NCI-H128 (cell line): ENCODE measurements around the gene PROK2.

Experiments used
- DNase-seq: peaks from one replicate; lab custom pipeline; 2025; ENCODE audit not compliant: unreplicated experiment; lab: John Stamatoyannopoulos, UW

The PROK2 gene

DNA sequence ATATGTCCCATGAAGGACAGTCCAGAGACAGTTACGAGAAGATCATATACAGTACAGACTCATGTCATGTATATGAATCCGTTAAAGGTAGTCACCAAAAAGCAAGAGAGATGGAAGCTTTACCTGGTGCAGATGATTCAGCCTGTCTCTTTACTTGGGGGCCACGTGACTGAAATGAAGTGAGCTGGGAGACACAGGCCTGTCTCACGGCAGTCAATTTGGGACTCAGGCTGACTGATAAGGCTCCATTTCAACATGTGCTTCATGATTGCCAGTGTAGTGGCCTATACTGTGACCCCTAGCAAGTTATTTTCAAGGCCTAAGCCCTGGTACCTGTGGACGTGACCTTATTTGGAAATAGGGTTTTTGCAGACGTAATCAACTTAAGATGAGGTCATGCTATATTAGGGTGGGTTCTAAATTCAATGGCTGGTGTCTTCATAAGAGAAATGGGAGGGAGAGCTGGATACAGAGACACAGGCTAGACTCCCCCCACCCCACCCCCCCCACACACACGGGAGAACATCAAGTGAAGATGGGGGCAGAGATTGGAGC, 3.0 kb upstream of the PROK2 start:
- DNase-seq, result no peak

DNA sequence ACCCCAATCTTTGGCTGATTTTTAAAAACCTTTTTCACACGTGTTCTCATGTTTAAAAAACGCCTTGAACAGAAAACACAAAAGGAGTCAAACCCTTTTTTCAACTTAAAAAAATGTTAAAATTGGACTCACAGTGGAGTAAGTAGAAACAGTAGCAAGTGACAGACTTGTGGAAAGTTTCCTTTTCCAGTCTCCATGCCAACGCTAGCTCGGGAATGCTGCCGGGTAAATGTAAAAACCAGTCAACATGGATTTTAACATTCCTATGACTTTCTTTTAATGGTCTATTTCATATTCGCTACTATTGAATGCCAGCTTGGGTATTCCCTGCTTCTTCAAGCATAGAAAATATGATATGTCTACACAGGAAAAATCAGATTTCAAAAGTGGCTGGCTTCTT, 1.6 kb upstream of the PROK2 start:
- no peak for DNase-seq

- DNase-seq, result no peak
Observed at GRCh38 chr3:71786217-71786549, 1.2 kb upstream of the PROK2 start.

GRCh38 chr3:71785532-71786216, 726 bp upstream of the PROK2 start:
- DNase-seq, result no peak

GRCh38 chr3:71784201-71784913, 591 bp downstream of the PROK2 start:
- DNase-seq, result no peak

DNA sequence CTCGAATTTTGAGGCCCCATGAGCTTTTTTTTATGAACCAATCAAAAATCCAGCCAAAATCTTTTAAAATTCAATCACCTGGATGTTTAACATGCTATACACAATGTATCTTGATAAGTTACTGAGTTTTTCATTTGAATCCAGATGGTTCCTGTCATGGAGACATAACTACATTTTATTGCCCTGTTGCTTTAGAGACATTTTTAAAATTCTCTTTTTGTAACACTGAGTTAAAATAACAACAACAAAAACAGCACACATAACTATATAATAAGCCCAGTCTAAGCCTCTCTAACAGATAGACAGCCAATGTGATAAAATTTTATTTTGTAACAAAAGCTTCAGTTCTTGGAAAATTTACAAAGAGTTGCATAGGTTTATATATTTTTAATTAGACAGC, 1.8 kb downstream of the PROK2 start:
- DNase-seq, result no peak

DNA sequence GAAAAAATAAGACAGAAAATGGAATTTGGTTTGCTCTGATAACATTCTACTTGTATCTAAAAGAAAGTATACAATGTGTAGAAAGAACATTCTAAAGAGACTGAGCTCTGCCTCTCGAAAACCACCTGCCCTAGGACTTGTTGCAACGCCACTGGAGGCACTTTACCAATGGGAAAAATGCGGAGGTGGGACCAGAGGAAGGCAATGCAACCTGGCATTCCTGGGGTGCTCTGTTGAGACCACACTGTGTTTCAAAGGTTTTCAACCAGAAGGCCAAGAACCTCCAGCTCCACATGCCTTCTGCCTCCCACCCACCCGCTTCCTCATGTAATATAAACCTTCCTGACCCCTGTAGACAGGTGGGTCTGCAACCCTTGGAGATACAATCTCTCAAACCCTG, 4.5 kb downstream of the PROK2 start:
- DNase-seq, result no peak

GRCh38 chr3:71779674-71780377, 5.1 kb downstream of the PROK2 start:
- DNase-seq, result no peak

GRCh38 chr3:71778353-71778752, 6.6 kb downstream of the PROK2 start:
- DNase-seq, result no peak

- no peak for DNase-seq
Observed at GRCh38 chr3:71776538-71776937, 8.4 kb downstream of the PROK2 start.

GRCh38 chr3:71771884-71772283, 13.1 kb downstream of the PROK2 start:
- no peak for DNase-seq

- DNase-seq, result no peak
Observed at GRCh38 chr3:71771126-71771525, 13.8 kb downstream of the PROK2 start.

- no peak for DNase-seq
Observed at GRCh38 chr3:71763426-71763825, 21.5 kb downstream of the PROK2 start.

- DNase-seq, result no peak
Observed at GRCh38 chr3:71760140-71760539, 24.8 kb downstream of the PROK2 start.

DNA sequence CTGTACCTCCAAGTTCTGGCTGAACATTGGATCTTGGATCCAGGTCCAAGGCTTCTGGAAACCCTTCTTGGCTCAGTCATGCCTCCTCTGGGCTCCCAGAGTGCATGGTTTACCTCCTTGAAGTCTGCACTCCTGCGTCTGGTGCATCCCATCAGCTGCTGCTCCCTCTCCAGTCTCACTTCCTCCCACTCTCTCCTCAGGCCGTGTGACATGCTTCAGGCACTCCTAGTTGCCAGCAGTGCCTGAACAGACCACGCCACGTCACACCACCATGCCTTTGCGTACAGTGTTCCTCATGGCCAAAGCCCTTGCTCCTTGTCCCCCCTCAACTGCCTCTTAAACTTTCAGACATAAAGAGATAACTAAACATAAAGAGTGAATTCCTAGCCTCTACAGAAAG, 25.5 kb downstream of the PROK2 start:
- DNase-seq, result no peak

DNA sequence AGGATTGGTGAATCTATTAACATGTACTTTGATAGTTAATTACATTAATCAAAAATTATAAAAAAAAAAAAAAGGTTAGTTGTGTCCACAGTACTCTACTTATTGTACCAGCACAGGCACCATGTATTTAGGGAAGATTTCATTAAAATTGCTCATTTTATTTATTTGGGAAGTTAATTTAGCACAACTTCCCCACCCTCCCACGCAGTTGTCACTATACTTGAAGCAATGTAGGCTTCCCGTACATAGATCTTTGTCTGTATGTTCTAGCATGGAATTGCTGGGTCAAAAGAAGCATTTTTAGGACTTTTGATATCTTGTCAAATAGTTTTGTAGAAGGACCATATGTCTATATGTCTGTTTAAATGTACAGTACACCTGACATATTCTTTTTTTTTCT, 26.9 kb downstream of the PROK2 start:
- no peak for DNase-seq

- no peak for DNase-seq
Observed at GRCh38 chr3:71754610-71755253, 30.2 kb downstream of the PROK2 start.

- no peak for DNase-seq
Observed at GRCh38 chr3:71753701-71754609, 31.0 kb downstream of the PROK2 start, which contains the start of gene GPR27. Gene GPR27 (plus strand): TSS chr3:71753855. CDS start chr3:71754050, 195 bp downstream.

DNA sequence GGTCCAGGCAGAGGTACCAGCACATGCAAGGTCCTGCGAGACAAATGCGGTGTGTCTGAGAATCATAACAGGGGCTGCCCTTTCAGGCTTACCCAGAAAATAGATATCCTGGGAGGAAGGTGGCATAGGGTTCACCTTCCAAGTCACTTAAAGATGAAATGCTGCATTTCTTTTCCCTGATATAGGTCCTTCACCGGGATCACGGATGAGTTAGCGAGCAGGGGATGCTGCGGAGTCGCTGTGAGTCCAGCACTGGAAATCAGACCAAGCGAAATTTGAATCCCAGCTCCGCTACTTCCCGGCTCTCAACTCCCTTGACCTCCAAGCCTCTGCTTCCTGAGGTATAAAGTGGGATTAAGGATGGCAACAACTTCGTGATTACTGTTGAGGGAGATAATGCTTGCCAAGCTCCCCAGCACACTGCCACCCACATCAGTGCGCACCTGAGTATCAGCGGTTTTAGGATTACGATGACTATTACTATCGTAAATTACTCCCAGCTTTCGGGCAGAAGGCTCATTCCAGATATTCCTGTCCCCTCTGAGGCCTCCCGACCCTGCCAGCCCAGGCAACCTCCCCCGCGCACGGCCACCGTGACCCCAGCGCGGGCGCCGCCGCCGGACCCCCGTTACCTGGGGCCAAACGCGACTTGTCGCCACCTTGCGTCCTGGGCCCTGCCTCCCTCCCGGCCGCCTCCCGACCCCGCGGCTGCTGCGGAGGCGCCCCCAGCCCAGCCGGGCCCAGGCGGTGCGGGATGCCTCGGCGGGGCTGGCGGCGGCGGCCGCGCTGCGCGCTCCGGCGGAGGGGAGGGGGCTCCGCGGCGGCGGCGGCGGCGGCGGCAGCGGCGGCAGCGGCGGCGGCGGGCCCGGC, 31.9 kb downstream of the PROK2 start:
- no peak for DNase-seq
